Measurements from ENCODE around the gene NRG3.

GRCh38 chr10:82762641-82763040 lies 887.6 kb downstream of the NRG3 start:
- TF ChIP-seq CTCF (IDR thresholded peaks at IDR 0.05): no peak
- TF ChIP-seq POLR2A (IDR thresholded peaks at IDR 0.05): no peak
- TF ChIP-seq EP300 (IDR thresholded peaks at IDR 0.05): no peak

All from ovary (tissue), 3 donors.